ENCODE results near the gene GMFB. TPM values are rescaled to one million over a fixed set of nuclear protein-coding genes. Genes with fewer than 3 reads are reported as not detected.

GMFB gene
- polyA plus RNA-seq (ENCODE audit: insufficient read depth in 1 of 5, insufficient read length in 5 of 5, low replicate concordance in 1 of 5): 10 to 100 TPM; 52.7 to 88.9 (median 65.6) TPM
- long read RNA-seq, donor 1, full-length matches to known transcripts: 13 of 13 reads
- long read RNA-seq, donor 1, partial matches to known transcripts: 0 of 13 reads
- long read RNA-seq, donor 1, other reads (novel, unspliced or antisense): 0 of 13 reads
- long read RNA-seq, donor 2, full-length matches to known transcripts: 6 of 12 reads
- long read RNA-seq, donor 2, partial matches to known transcripts: 6 of 12 reads
- long read RNA-seq, donor 2, other reads (novel, unspliced or antisense): 0 of 12 reads
- long read RNA-seq, donor 3, full-length matches to known transcripts: 6 of 6 reads
- long read RNA-seq, donor 3, partial matches to known transcripts: 0 of 6 reads
- long read RNA-seq, donor 3, other reads (novel, unspliced or antisense): 0 of 6 reads
- long read RNA-seq, donor 4, full-length matches to known transcripts: 3 of 3 reads
- long read RNA-seq, donor 4, partial matches to known transcripts: 0 of 3 reads
- long read RNA-seq, donor 4, other reads (novel, unspliced or antisense): 0 of 3 reads
- long read RNA-seq, donor 5, full-length matches to known transcripts: 27 of 33 reads
- long read RNA-seq, donor 5, partial matches to known transcripts: 6 of 33 reads
- long read RNA-seq, donor 5, other reads (novel, unspliced or antisense): 0 of 33 reads
- long read RNA-seq, donor 6, full-length matches to known transcripts: 19 of 24 reads
- long read RNA-seq, donor 6, partial matches to known transcripts: 5 of 24 reads
- long read RNA-seq, donor 6, other reads (novel, unspliced or antisense): 0 of 24 reads
- long read RNA-seq, donor 7, full-length matches to known transcripts: 12 of 79 reads
- long read RNA-seq, donor 7, partial matches to known transcripts: 67 of 79 reads
- long read RNA-seq, donor 7, other reads (novel, unspliced or antisense): 0 of 79 reads
- long read RNA-seq, donor 8, full-length matches to known transcripts: 5 of 5 reads
- long read RNA-seq, donor 8, partial matches to known transcripts: 0 of 5 reads
- long read RNA-seq, donor 8, other reads (novel, unspliced or antisense): 0 of 5 reads

DNA sequence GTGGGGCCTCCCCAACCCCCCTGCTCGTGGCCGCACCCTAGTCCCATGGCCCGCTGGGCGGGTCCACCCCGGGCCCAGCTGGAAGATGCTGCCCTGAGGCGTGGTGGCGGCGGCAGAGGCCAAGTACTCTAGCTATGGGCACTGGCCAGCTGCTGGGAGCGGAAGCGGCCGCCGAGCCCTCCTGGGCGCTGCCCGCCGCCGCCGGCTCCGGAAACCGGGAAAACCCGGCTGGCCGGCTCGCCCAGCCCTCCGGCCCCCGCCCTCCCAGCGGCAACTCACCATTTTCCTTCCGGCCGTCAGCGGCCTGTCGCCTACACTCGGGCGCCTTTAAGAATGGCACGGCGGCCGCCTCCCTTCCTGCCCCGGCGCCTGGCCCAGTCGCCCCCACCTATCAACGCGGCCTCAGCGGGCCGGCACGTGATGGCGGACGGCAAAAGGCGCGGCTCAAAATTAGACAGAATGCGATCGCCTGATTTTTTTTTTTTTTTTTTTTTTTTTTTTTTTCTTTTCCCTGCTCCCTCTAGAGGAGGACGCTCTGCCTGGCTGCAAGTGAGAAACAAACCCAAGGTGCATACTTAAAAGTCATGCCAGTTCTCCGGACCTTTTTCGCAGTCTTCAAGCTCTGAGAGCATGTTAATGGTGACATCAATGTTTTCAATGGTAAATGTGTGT lies at the start of gene GMFB:
Gene GMFB (minus strand): TSS at position 335 of the 672 bp plus-strand sequence. CDS start 53 bp downstream, at position 282.
- DNase-seq: peak; percentile 91 to 92

DNA sequence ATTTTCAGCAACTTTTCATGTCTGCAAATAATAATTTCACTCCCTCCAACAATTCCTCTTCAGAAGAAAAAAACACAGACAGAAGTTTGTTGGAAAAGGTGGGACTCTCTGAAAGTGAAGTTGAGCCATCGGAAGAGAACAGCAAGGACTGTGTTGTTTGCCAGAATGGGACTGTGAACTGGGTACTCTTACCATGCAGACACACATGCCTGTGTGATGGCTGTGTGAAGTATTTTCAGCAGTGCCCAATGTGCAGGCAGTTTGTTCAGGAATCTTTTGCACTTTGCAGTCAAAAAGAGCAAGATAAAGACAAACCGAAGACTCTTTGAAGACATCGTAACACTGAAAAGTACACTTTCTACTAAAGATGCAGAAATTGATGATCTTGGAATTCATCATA lies 49.3 kb upstream of the GMFB start:
- DNase-seq: no peak

DNA sequence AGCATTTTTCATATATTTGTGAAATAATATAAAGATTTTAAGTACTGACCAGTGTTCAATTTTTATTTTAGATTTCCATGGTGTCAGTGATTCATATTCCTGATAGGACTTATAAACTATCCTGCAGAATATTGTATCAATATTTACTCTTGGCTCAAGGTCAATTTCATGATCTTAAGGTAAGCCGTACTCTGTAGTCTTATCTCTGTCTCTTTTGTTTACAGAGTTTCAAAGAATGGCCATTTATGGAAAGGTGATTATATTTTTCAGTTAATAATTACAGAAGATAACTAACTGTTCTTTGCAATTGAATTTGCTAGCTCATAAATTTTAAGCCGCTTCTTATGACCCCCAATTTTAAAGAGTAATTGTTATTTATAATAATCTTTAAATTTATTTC lies 48.9 kb upstream of the GMFB start:
- no peak for DNase-seq

DNA sequence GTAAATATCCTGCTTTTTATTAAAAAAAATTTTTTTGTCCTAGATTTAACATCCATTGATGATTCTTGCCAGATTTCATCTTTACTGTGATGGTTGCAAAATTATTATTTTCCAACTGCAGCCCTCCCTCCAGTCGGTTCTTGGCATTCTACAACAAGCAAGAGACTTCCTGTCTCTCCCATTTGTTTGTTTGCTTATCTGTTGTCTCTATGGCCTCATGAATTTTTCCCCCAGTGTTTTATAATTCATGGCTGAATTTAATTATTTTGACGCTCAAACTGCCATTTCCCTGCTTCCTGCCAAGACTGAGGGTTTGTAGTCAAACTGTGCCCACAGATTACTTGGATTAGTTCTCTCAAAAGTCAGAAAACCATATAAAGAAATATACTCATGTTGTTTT lies 46.9 kb upstream of the GMFB start:
- DNase-seq: peak; percentile 27 to 42

DNA sequence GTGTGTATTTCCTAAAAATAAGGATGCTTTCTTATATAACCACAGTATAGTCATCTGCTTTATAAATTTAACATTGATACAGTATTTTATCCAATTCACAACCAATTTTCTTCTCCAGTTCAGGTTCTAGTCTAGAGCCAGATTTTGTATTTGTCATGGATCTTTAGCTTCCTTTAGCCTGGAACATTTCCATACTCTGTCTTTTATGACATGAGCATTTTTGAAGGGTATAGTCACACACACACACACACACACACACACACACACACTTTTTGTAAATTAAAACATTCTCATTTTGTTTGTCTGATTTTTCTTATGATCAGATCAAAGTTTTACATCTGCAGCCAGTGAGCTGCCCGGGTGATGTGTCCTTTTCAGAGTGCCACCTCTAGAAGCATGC lies 46.3 kb upstream of the GMFB start:
- DNase-seq: peak; percentile 5 to 14

DNA sequence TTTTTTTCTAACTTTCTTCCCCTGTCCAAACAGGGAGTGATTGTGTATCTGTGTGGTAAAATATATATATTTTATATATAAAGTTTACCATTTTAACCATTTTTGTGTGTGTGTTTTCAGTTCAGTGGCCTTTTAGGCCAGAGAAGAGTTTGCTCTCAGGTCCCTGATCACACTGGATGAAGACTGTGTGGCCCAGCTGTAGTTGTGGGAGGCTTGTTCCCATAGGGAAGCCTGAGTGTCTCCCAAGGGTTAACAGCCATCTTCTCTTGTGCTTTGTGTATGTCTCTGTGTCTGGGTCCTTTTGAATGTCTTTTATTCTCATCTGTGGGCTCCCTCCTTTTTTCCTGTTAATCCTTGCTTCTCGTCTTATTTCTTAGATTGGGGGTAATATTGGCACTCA lies 44.3 kb upstream of the GMFB start:
- no peak for DNase-seq

DNA sequence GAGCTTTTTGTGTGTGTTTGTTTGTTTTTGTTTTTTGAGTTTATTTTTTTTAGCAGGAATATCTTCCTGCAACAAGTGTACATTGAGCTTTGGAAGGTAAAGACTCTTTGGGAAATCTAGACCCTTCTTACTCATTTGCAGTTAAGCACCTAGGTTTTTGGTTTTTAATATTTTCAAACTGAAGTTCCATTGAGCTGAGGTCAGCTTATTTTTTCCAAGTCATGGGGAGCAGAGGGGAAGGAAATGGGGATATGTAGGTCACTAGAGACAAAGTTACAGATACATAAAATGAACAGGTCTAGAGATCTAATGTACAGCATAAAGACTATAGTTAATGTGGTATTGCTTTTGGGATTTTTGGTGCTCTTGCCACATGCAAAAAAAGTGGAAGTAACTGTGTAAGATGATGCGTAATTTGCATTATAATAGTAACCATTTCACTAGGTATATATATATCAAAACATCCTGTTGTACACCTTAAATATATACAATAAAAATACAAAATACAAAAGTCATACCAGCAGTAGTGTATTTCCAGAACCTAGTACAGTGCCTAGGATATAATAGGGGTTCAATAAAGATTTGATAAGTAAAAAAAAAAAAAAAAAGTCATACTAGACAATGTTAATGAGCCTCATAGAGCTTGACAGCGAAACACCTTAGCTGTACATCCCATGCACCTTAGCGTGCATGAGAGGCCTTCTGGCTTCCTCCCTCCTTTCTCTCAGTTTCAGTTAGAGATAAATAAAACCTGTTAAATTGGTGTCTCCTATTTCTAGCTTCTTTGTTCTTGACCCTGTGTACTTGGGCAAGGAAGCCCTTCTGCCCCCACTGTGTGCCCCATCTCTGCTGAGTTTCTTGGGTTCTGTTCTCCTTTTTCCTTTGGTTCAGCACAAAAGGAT lies 43.6 kb upstream of the GMFB start:
- no peak for DNase-seq

DNA sequence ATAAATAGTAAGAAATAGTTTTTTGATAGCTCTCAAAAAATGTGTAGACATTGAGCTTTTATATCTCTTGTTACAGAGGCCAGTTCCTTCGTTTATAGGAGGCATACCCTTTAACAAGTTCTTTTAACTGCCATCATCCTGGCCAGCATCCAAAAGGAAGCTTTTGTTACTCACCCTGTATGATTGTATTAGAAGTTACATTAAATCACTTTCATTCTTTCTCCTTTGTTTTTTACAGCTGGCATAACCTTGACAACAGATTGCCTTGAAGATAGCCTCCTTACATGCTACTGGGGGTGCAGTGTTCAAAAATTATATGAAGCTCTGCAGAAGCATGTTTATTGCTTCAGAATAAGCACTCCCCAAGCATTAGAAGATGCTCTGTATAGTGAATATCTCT lies 41.0 kb upstream of the GMFB start:
- DNase-seq: no peak

DNA sequence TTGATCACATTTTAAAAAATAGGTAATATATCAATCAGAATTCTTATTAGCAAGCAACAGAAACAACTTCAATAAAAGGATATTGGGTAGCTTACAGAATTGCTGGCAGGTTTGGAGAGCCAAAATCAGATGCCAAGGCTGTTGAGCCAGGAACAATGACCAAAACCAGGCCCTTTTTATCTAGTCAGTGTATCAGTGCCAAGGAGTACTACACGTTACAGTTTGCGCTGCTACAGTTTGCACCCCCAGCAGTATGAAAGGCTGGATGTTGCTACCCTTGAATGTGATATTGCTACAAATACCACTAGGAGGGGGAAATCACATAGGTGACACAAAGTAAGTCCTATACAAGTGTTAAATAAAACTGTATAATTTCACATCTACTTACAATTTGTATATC lies 40.2 kb upstream of the GMFB start:
- no peak for DNase-seq

DNA sequence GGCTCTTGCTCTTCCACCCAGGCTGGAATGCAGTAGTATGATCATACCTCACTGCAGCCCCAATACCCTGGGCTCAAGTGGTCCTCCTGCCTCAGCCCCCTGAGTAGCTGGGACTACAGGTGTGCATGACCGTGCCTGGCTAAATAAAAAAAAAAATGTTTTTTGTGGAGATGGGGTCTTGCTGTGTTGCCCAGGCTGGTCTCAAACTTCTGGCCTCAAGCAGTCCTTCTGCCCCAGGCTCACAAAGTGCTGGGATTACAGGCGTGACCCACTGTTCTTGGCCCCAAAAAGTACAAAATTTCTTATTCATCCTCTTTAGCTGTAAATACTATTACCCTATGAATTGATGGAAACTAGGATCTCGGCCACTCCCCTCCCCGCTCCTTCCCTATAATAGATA lies 35.6 kb upstream of the GMFB start:
- DNase-seq: no peak

DNA sequence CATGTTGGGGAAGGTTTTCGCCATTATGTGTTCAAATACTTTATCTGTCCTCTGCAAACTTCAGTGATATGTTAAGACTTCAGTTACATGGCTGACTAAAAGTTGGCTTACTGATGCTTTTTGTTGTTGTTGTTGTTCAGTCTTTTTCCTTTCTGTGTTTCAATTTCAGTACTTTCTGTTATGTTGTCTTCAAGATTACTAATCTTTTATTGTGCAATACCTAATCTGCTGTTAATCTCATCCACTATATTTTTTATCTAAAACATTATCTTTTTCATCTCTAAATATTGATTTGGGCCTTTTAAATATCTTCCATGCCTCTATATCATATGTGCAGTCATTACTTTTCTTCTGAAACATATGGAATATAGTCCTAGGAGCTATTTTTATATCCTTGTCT lies 27.9 kb upstream of the GMFB start:
- no peak for DNase-seq

DNA sequence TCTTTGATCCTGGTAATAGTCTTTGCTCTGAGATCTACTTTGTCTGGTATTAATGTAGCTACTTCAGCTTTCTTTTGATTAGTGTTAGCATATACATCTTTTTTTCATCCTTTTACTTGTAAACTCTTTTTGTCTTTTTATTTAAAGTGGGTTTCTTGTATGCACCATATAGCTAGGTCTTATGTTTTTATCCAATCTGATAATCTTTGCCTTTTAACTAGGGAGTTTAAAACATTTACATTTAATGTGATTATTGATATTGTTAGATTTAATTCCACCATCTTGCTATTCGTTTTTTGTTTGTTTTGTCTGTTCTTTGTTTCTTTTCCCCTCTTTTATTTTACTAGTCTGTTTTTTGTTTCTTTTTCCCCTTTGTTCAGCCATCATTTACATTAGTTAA lies 26.9 kb upstream of the GMFB start:
- no peak for DNase-seq

DNA sequence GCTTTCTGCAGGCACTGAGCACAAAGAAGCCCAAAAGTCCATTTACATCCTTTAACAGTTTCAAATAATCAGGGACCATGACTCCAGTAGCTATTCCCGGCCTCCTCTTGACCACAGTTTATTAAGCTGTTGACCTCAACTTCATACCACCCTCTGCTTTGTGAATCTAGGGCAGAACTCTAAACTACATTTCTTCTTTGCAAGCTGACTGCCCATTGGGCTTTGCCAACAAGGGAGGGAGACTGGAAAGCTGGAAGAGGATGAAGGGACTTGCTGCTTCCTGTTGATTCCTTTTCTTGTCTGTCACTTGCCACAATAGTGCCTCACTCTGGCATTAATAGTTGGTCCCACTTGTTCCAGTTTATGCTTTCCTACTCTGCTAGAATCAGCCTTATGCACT lies 23.6 kb upstream of the GMFB start:
- no peak for DNase-seq

DNA sequence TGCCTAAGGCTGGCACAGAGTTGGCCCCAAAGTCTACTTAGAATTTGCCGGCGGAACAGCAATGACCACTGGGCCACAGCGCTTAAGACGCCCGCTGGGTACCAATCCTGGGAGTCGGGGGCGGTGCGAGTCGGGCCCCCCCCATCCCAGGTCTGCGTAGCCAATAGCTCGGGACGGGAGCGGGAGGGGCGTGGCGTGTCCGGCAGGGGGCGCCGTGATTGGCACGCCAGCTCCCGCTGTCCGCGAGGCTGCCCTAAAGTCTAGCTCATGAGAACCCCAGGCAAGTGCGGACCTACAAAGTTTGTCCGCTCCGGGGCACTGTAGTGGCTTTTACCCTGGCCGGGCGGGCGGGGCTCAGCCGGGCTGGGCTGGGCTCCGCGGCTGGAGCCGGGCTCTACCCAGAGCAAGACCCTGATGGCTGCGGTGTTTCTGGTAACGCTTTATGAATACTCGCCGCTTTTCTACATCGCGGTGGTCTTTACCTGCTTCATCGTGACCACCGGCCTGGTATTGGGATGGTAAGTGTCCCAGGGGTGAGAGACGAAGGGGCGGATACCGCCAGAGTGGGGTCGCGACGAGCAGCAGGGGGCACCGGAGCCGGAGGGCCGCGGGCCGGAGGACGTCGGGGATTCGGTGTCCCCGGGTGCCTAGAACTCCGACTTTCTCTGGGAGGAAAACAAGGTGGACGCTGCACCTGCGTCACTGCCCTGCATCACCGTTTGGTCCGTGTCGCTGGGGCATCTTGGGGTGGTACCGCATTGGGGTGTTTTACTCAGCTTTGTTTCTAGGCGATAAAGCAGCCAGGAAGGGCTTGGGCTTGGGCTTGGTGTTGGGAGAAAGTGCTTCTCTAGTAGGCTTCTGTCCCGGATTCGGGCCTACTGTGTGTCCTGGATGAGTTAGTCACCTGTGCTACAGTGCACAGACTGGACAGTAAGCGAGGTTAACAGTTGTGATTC lies 21.0 kb upstream of the GMFB start, which contains the start of gene CGRRF1:
Gene CGRRF1 (plus strand): TSS at position 361 of the 956 bp plus-strand sequence. CDS start 54 bp downstream, at position 415.
- peak; percentile 97 for DNase-seq

DNA sequence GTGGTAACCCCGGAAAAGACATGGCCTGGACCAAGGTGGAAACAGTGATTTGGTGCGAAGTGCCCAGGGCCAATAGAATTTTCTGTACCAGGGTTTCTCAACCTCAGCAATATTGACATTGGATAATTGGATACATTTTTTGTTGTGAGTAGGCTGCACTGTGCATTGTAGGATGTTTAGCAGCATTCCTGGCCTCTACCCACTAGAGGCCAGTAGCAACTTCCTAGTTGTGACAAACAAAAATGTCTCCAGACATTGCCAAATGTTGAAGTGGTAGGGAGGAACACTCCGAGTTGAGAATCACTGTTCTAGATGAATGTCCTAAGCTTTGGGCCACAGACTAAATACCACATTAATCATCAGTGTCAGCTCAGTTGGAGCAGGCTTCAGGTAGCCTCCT lies 14.7 kb upstream of the GMFB start:
- DNase-seq: no peak

DNA sequence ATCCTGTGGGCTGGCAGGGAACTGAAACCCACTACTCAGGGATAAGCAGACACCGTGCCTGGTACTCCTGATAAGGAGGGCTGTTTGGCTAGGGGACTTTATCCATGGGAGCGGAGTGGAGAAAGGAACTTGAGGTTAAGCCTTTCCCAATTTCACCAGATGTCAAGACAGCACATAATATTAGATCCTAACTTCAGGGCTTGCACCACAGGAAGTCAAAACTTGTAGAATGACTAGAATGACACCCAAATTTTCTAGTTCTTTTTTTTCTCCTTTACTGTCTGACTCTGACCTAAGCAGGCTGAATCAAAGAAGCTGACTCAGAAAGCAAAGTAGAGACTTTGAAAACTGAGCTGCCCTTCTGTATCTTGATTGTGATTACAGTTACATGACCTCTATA lies 13.8 kb upstream of the GMFB start:
- DNase-seq: no peak

DNA sequence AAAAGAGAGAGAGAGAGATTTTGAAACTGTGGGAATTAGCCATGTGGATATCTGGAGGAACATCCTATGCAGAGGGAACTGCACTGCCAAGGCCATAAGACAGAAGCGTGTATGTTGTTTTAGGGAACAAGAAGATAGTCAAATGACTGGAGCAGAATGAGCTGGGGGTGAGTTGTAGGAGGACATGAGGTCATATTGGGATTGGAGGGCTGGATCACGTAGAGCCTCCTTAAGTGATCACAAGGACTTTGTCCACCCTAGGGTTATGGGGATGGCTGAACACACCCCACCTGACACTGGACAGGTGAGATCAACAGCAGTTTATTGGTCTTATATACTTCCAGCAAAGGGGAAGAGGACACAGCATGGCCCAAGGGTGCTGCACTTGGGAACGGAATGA lies 12.7 kb upstream of the GMFB start:
- no peak for DNase-seq

DNA sequence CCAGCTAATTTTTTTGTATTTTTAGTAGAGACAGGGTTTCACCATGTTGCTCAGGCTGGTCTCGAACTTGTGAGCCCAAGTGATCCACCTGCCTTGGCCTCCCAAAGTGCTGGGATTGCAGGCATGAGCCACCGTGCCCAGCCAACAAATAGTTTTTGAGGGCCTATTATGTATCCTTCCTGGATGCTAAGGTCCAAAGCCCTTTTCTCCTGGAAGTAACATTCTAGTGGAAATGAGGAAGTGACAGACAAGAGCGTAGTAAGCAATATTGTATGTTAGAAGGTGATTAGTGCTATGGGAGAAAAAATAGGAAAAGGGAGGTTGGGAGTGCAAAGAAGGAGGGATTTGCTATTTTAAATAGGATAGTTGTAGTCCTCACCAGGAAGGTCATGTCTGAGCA lies 12.0 kb upstream of the GMFB start:
- DNase-seq: no peak

DNA sequence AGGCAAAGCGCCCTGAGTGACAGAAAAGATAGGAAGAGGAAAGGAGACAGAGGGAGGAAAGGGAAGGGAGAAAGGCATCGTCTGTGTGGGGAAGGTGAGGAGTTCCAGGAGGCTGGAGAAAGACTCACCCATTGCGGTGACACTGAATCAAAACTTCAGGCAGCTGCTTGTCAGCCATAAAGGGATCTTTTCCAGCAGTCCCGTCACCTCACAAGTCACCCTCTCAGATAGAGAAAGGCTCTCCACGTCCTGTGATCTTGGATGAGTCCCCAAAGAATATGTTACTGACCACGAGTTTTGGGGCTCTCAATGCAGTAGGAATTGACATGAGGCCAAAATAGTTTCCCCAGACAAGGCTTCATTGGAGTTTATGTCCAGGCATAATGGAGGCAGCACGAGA lies 9.8 kb upstream of the GMFB start:
- DNase-seq: no peak

Measured in right lung (tissue), 10 donors.